ENCODE measurements around the gene RBMS2. TPM values are rescaled to one million over a fixed set of nuclear protein-coding genes. Genes with fewer than 3 reads are reported as not detected.

The RBMS2 gene
- total and polyA plus RNA-seq, 9 of the 15 experiments (the other 6 are each of a cell fraction or from before 2014, with no cell fraction given): 0.08 to 10.5 (median 0.31) TPM

DNA sequence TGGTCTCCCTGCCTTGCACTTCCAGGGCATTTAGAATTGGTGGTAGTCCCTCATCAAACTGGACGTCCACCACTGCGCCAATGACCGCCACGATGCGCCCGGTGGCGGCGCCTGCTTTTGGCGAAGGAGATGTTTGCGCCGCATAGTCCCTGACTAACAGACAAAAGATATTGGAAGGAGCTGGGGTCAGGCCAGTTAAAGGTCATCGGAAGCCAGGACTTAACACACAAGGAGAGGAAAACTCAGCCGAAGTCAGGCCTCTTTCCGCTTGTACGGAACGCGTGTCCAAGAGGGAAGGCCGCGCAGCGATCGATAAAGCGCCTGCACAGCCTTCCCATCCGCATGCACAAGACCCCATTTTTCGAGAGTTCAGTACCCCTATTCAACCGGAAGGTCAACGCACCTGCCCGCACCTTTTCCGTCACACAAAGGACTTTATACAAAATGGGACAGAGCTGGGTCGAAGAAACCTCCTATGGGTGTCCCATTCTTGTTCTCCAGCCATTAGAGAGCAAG is 123.6 kb downstream of the RBMS2 start (continued):
- TF ChIP-seq, protein P1, sequence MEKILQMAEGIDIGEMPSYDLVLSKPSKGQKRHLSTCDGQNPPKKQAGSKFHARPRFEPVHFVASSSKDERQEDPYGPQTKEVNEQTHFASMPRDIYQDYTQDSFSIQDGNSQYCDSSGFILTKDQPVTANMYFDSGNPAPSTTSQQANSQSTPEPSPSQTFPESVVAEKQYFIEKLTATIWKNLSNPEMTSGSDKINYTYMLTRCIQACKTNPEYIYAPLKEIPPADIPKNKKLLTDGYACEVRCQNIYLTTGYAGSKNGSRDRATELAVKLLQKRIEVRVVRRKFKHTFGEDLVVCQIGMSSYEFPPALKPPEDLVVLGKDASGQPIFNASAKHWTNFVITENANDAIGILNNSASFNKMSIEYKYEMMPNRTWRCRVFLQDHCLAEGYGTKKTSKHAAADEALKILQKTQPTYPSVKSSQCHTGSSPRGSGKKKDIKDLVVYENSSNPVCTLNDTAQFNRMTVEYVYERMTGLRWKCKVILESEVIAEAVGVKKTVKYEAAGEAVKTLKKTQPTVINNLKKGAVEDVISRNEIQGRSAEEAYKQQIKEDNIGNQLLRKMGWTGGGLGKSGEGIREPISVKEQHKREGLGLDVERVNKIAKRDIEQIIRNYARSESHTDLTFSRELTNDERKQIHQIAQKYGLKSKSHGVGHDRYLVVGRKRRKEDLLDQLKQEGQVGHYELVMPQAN (IDR thresholded peaks at IDR 0.05; ENCODE audit: borderline replicate concordance): peak; percentile 20; the same call in 1 of the 2 replicates
- TF ChIP-seq CEBPG (CRISPR knock-in tag; IDR thresholded peaks at IDR 0.05): 0 out of 2 replicates have a peak, but pooled peaks have one; percentile 8
- TF ChIP-seq CEBPG (tag; conservative IDR thresholded peaks at IDR 0.05 in 1 of 2, IDR thresholded peaks at IDR 0.05 in 1 of 2): no peak
- TF ChIP-seq NR2C2 (CRISPR knock-in tag; IDR thresholded peaks at IDR 0.05): peak; percentile 39; the same call in 1 of the 2 replicates
- no peak for TF ChIP-seq NR2C2 (tag; IDR thresholded peaks at IDR 0.05)
- TF ChIP-seq ZC3H4 (CRISPR knock-in tag; IDR thresholded peaks at IDR 0.05; ENCODE audit: borderline replicate concordance): peak; percentile 91; the same call in 1 of the 2 replicates
- TF ChIP-seq ZNF445 (CRISPR knock-in tag; IDR thresholded peaks at IDR 0.05; ENCODE audit: low read depth): no peak
- TF ChIP-seq ZNF174 (CRISPR knock-in tag; IDR thresholded peaks at IDR 0.05): no peak
- 0 out of 4 replicates have a peak, but pooled peaks of 1 of the 2 experiments have one; percentile 42 for TF ChIP-seq TEAD1 (CRISPR knock-in tag; IDR thresholded peaks at IDR 0.05)
- peak in 1 of 2 experiments; percentile 24 for TF ChIP-seq AFF1 (IDR thresholded peaks at IDR 0.05; ENCODE audit: low read depth in 1 of 2, partially characterized antibody in 2 of 2)
- peak; percentile 80 for TF ChIP-seq CREM (IDR thresholded peaks at IDR 0.05; ENCODE audit: low read depth)
- 0 out of 2 replicates have a peak, but pooled peaks have one; percentile 16 for TF ChIP-seq ZNF143 (CRISPR knock-in tag; IDR thresholded peaks at IDR 0.05)
- TF ChIP-seq, protein P2, sequence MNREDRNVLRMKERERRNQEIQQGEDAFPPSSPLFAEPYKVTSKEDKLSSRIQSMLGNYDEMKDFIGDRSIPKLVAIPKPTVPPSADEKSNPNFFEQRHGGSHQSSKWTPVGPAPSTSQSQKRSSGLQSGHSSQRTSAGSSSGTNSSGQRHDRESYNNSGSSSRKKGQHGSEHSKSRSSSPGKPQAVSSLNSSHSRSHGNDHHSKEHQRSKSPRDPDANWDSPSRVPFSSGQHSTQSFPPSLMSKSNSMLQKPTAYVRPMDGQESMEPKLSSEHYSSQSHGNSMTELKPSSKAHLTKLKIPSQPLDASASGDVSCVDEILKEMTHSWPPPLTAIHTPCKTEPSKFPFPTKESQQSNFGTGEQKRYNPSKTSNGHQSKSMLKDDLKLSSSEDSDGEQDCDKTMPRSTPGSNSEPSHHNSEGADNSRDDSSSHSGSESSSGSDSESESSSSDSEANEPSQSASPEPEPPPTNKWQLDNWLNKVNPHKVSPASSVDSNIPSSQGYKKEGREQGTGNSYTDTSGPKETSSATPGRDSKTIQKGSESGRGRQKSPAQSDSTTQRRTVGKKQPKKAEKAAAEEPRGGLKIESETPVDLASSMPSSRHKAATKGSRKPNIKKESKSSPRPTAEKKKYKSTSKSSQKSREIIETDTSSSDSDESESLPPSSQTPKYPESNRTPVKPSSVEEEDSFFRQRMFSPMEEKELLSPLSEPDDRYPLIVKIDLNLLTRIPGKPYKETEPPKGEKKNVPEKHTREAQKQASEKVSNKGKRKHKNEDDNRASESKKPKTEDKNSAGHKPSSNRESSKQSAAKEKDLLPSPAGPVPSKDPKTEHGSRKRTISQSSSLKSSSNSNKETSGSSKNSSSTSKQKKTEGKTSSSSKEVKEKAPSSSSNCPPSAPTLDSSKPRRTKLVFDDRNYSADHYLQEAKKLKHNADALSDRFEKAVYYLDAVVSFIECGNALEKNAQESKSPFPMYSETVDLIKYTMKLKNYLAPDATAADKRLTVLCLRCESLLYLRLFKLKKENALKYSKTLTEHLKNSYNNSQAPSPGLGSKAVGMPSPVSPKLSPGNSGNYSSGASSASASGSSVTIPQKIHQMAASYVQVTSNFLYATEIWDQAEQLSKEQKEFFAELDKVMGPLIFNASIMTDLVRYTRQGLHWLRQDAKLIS (CRISPR knock-in tag; IDR thresholded peaks at IDR 0.05): peak; percentile 73; the same call in 1 of the 2 replicates
- TF ChIP-seq USF1 (CRISPR knock-in tag; IDR thresholded peaks at IDR 0.05): no peak; the same call in 1 of the 2 replicates
- TF ChIP-seq ZFP1 (CRISPR knock-in tag; IDR thresholded peaks at IDR 0.05): peak; percentile 39; the same call in 1 of the 2 replicates

All from K562 (cell line).